Measurements from ENCODE around the gene YIPF2. TPM values are rescaled to one million over a fixed set of nuclear protein-coding genes. Genes with fewer than 3 reads are reported as not detected.

YIPF2 gene
- total and polyA plus RNA-seq, 10 of the 15 experiments (the other 5 are each of a cell fraction or from before 2014, with no cell fraction given): 0.92 to 38.9 (median 17.6) TPM

- BruUV-seq (replicated peaks): no TSS peak
- Histone ChIP-seq H3K27ac (ENCODE audit: control insufficient read depth, insufficient read depth) (peak overlapping the region; percentile 67), H3K9ac (ENCODE audit: control insufficient read depth, insufficient read depth, low read length) (peak overlapping the region; percentile 83), H3K4me2 (ENCODE audit: control insufficient read depth, insufficient read depth) (peak overlapping the region; percentile 85; the same call in 1 of the 2 replicates), H3K36me3 (ENCODE audit: control insufficient read depth in 2 of 2, insufficient read depth in 2 of 2, low read length in 1 of 2) (no peaks in the 10 kb centered on the region), H3K4me1 (ENCODE audit: control insufficient read depth, insufficient read depth, low read length) (peaks cover 18% of the 10 kb centered on the region; the same call in 1 of the 2 replicates), H3K27me3 (replicated peaks in 1 of 2; ENCODE audit: control insufficient read depth in 2 of 2, insufficient read depth in 2 of 2, low read length in 1 of 2) (no peaks in the 10 kb centered on the region), H4K20me1 (ENCODE audit: control insufficient read depth, insufficient read depth) (peaks cover 4% of the 10 kb centered on the region; the same call in 1 of the 2 replicates), H3K4me3 (peak overlapping the region; percentile 85), H3K9me3 (replicated peaks; ENCODE audit: control insufficient read depth, insufficient read depth, low read length) (no peaks in the 10 kb centered on the region), H3K79me2 (ENCODE audit: control insufficient read depth, insufficient read depth, low read length) (peaks cover 61% of the 10 kb centered on the region), H2AFZ (ENCODE audit: control insufficient read depth, low read depth, low read length) (peak overlapping the region; percentile 9; the same call in 1 of the 2 replicates)
- ChIA-PET POLR2A (interaction anchor here (0.5 to 2.6 kb wide), 11 partner anchors 9 to 258 kb away, joined by 3 to 10 read pairs (median 3); no protein-coding TSS in a partner anchor), CTCF (interaction anchor here (0.6 to 0.8 kb wide), 3 partner anchors 18 to 89 kb away, joined by 3 to 4 read pairs (median 3); no protein-coding TSS in a partner anchor), RAD21 (ENCODE audit: unreplicated experiment) (interaction anchor here (0.9 to 2.4 kb wide), 6 partner anchors 12 to 244 kb away, joined by 3 to 19 read pairs (median 3); no protein-coding TSS in a partner anchor), SMC1A (ENCODE audit: uncharacterized antibody, unreplicated experiment) (interaction anchor here (0.7 to 4.8 kb wide), 5 partner anchors 11 to 84 kb away, joined by 3 to 18 read pairs (median 3); no protein-coding TSS in a partner anchor)
- ATAC-seq: peak; percentile 3; the same call in 2 of the 3 replicates
- 4% methylated on average over 34 of the region's 92 CpGs for WGBS (ENCODE audit: insufficient coverage, insufficient replicate concordance, low lambda C conversion rate, missing lambda C conversion rate)
- no peak for DNase-seq (ENCODE audit: low read depth, low spot score)
- intact Hi-C loops (cut with micrococcal nuclease; ENCODE audit: unreplicated experiment): loop anchor here (5.0 kb wide), 1 partner anchor 244 kb away; the partner anchor contains the start of gene DNM2
- in situ Hi-C loops (cut with MboI): no loop called here
- no peak for FAIRE-seq
- TF ChIP-seq PAX8 (IDR thresholded peaks at IDR 0.05): no peak
- 0 out of 2 replicates have a peak, but pooled peaks have one; percentile 22 for TF ChIP-seq ZNF217 (IDR thresholded peaks at IDR 0.05)
- TF ChIP-seq BHLHE40 (IDR thresholded peaks at IDR 0.05; ENCODE audit: borderline replicate concordance in 1 of 2, low read depth in 2 of 2, low read length in 1 of 2): peak in 1 of 2 experiments; percentile 26; a peak in 1 of 4 replicates
- TF ChIP-seq BACH1 (IDR thresholded peaks at IDR 0.05; ENCODE audit: borderline replicate concordance): peak; percentile 93
- peak; percentile 34; the same call in 1 of the 2 replicates for TF ChIP-seq NR2F1 (conservative IDR thresholded peaks at IDR 0.05)
- TF ChIP-seq NFXL1 (IDR thresholded peaks at IDR 0.05; ENCODE audit: borderline replicate concordance): no peak
- TF ChIP-seq GATAD2B (conservative IDR thresholded peaks at IDR 0.05; ENCODE audit: low read depth): peak; percentile 72
- TF ChIP-seq, protein P1, sequence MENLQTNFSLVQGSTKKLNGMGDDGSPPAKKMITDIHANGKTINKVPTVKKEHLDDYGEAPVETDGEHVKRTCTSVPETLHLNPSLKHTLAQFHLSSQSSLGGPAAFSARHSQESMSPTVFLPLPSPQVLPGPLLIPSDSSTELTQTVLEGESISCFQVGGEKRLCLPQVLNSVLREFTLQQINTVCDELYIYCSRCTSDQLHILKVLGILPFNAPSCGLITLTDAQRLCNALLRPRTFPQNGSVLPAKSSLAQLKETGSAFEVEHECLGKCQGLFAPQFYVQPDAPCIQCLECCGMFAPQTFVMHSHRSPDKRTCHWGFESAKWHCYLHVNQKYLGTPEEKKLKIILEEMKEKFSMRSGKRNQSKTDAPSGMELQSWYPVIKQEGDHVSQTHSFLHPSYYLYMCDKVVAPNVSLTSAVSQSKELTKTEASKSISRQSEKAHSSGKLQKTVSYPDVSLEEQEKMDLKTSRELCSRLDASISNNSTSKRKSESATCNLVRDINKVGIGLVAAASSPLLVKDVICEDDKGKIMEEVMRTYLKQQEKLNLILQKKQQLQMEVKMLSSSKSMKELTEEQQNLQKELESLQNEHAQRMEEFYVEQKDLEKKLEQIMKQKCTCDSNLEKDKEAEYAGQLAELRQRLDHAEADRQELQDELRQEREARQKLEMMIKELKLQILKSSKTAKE (IDR thresholded peaks at IDR 0.05; ENCODE audit: low read depth, poor library complexity, severe bottlenecking): no peak
- TF ChIP-seq ZNF207 (IDR thresholded peaks at IDR 0.05; ENCODE audit: borderline replicate concordance): no peak
- TF ChIP-seq CREM (IDR thresholded peaks at IDR 0.05; ENCODE audit: low read depth): no peak
- TF ChIP-seq CHD1 (IDR thresholded peaks at IDR 0.05; ENCODE audit: low read depth, low read length): no peak
- no peak for TF ChIP-seq IKZF2 (IDR thresholded peaks at IDR 0.05)
- TF ChIP-seq SUPT20H (IDR thresholded peaks at IDR 0.05; ENCODE audit: borderline replicate concordance, control insufficient read depth, low read depth, low read length): no peak
- TF ChIP-seq DPF2 (IDR thresholded peaks at IDR 0.05): peak; percentile 62
- no peak for TF ChIP-seq NFYA (IDR thresholded peaks at IDR 0.05; ENCODE audit: borderline replicate concordance, low read depth, low read length)
- TF ChIP-seq RB1 (IDR thresholded peaks at IDR 0.05; ENCODE audit: borderline replicate concordance): peak; percentile 22; the same call in 1 of the 2 replicates
- peak; percentile 14; the same call in 1 of the 2 replicates for TF ChIP-seq YY1 (IDR thresholded peaks at IDR 0.05; ENCODE audit: low read depth, low read length)
- 0 out of 2 replicates have a peak, but pooled peaks have one; percentile 38 for TF ChIP-seq CREB1 (IDR thresholded peaks at IDR 0.05; ENCODE audit: low read depth)
These were observed 32.8 kb upstream of the YIPF2 start for GRCh38 chr19:10961073-10961860.
